MCF 10A (cell line): ENCODE results near the gene TAGAP. TPM values are rescaled to one million over a fixed set of nuclear protein-coding genes. Genes with fewer than 3 reads are reported as not detected.
A peak's percentile ranks its signal among the peaks of the same experiment; 100 is the strongest.

Experiments
- BruUV-seq: library from RNA; stranded (reverse); fragments of 400-500 nt; replicated peaks from 2 replicates; lab custom pipeline; 2021; lab: Mats Ljungman, UMichigan
- CTCF ChIA-PET: fragments of 300-600 bp; sonication (Branson Sonifier 250); formaldehyde crosslinking; extraction: SDS; loops from one replicate; lab custom pipeline; 2021; ENCODE audit warnings: antibody characterized with exemption, inconsistent platforms; lab: Yijun Ruan, JAX
- POLR2A ChIA-PET: fragments of 300-600, 350-650 bp; sonication (Branson Sonifier 250); formaldehyde crosslinking; extraction: SDS; loops from one replicate; lab custom pipeline; 2020; ENCODE audit warnings: antibody characterized with exemption, inconsistent platforms; lab: Yijun Ruan, JAX
- DNase-seq: peaks from one replicate; pipeline ENCODE4 v3.0.0-alpha.2; 2018; ENCODE audit not compliant: unreplicated experiment
- H3K27ac Mint-ChIP-seq: one replicate; pipeline ENCODE4 v1.8.0; 2022; ENCODE audit warnings: mild to moderate bottlenecking, low read depth, mixed read lengths; ENCODE audit not compliant: unreplicated experiment
- H3K27me3 Mint-ChIP-seq: one replicate; pipeline ENCODE4 v1.8.0; 2022; ENCODE audit warnings: mixed read lengths; ENCODE audit not compliant: insufficient read depth, unreplicated experiment
- H3K36me3 Mint-ChIP-seq: one replicate; pipeline ENCODE4 v1.8.0; 2022; ENCODE audit warnings: mild to moderate bottlenecking, moderate library complexity, mixed read lengths; ENCODE audit not compliant: insufficient read depth, unreplicated experiment
- H3K4me1 Mint-ChIP-seq: one replicate; pipeline ENCODE4 v1.8.0; 2022; ENCODE audit warnings: mixed read lengths; ENCODE audit not compliant: insufficient read depth, unreplicated experiment
- H3K4me3 Mint-ChIP-seq: one replicate; pipeline ENCODE4 v1.8.0; 2022; ENCODE audit warnings: mild to moderate bottlenecking, moderate library complexity, mixed read lengths; ENCODE audit not compliant: unreplicated experiment
- H3K9me3 Mint-ChIP-seq: one replicate; pipeline ENCODE4 v1.8.0; 2022; ENCODE audit warnings: mixed read lengths; ENCODE audit not compliant: unreplicated experiment
- intact Hi-C: fragments of 100-400 bp; cut with micrococcal nuclease; formaldehyde crosslinking; loops from 2 replicates; pipeline ENCODE4 v1.14.1; 2022
- total RNA-seq: library from RNA; stranded (reverse); gene quantifications from 2 replicates; pipeline ENCODE4 v1.2.3, GENCODE V29; 2022
- TF ChIP-seq, protein P1 (sequence below): fragments of 200-600 bp; IDR thresholded peaks from one replicate; pipeline ENCODE4 v1.8.0; 2022; ENCODE audit warnings: antibody characterized with exemption, mild to moderate bottlenecking; ENCODE audit not compliant: unreplicated experiment

TAGAP gene
- total RNA-seq, 1 experiment from 2014 or later = not detected

DNA sequence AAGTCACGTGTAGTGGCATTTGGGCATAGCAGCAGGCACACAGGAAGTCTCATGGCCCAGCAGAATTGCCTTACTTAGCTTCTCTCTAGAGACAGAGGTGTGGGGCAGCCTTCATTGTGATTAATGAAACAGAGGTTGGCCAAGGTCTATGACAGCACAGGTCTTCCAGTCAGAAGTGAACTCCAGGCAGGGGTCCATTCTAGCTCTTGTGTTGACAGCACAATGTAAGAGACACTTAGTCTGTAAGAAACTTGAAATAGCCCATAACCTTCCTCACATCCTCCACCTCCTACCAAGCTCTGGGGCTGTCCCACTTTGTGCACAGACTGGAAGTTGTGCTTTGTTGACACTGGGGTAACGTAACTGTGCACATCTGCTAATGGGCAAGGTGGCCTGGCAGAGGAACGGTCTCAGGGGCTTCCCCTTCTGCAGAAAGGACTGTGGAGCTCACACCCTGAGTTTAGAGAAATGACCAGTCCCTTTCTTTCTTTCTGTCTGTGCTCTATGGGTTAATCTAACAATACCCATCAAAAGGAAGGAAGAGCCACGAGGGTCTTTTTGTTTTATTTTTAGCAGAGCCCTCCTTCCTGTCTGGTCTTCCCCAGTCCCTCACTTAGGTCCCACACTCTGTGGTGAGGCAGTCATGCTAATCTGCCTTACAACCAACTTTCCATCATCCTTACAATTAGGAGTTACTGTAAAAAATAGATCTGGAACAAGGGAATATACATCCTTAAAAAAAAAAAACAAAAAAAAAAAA is 35.6 kb upstream of the TAGAP start:
- Mint-ChIP-seq H3K4me3 (no peak overlapping the region), H3K36me3 (no peaks in the 10 kb centered on the region), H3K4me1 (no peaks in the 10 kb centered on the region), H3K9me3 (no peaks in the 10 kb centered on the region), H3K27me3 (peaks cover 13% of the 10 kb centered on the region), H3K27ac (no peak overlapping the region)
- DNase-seq = no peak
- ChIA-PET CTCF (interaction anchor here (0.5 to 1.2 kb wide), 6 partner anchors 24 to 695 kb away, joined by 3 to 6 read pairs (median 3); no protein-coding TSS in a partner anchor), POLR2A (no interaction called here)
- intact Hi-C loops = no loop called here
- TF ChIP-seq, protein P1, sequence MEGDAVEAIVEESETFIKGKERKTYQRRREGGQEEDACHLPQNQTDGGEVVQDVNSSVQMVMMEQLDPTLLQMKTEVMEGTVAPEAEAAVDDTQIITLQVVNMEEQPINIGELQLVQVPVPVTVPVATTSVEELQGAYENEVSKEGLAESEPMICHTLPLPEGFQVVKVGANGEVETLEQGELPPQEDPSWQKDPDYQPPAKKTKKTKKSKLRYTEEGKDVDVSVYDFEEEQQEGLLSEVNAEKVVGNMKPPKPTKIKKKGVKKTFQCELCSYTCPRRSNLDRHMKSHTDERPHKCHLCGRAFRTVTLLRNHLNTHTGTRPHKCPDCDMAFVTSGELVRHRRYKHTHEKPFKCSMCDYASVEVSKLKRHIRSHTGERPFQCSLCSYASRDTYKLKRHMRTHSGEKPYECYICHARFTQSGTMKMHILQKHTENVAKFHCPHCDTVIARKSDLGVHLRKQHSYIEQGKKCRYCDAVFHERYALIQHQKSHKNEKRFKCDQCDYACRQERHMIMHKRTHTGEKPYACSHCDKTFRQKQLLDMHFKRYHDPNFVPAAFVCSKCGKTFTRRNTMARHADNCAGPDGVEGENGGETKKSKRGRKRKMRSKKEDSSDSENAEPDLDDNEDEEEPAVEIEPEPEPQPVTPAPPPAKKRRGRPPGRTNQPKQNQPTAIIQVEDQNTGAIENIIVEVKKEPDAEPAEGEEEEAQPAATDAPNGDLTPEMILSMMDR = no peak
- BruUV-seq = no TSS peak

DNA sequence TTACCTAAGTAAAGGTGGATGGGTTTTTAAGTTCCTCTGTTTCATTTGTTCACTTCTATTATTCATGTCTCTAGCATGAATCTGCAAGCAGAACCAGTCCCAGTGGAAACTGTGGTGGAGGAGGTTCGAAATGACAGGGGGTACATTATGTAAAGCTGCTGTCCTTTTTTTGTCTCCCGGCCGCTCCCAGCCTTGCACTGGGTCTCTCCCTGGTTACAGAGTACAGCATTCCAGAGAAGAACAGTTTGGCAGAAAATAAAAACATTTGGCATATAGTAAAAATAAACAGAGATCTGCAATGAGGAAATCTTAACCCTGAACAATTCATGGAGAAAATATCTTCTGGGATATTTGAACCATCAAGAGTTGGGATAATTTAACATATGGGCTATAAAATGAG is 34.6 kb upstream of the TAGAP start:
- H3K27me3 Mint-ChIP-seq = peaks cover 13% of the 10 kb centered on the region
- DNase-seq = no peak
- H3K9me3 Mint-ChIP-seq = no peaks in the 10 kb centered on the region
- intact Hi-C loops = no loop called here
- H3K4me1 Mint-ChIP-seq = no peaks in the 10 kb centered on the region
- H3K36me3 Mint-ChIP-seq = no peaks in the 10 kb centered on the region
- TF ChIP-seq, protein P1 = no peak
- ChIA-PET CTCF (interaction anchor here (1.2 kb wide), 1 partner anchor 25 kb away, joined by 6 read pairs; no protein-coding TSS in a partner anchor), POLR2A (no interaction called here)
- BruUV-seq = no TSS peak
- no peak overlapping the region for H3K27ac Mint-ChIP-seq
- no peak overlapping the region for H3K4me3 Mint-ChIP-seq

DNA sequence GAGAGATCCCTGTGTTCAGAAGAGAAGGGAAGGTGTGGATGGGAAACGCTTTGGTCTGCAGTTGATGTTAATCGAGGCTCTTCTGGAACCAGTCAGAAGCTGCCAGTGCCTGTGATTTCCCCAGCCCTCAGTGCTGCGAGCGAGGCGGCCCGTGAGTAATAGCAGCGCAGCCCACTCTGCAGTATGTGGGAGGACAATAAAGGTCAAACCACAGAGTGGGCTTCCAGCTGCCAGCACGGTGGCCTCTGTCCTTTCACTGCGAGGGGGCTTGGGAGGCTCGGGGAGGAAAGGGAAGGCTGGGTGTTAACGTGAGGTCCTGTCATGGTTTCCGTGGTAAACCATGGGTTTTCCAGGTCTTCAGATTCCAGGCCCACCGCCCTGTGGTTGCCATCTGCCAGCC is 32.3 kb upstream of the TAGAP start:
- Mint-ChIP-seq H3K27ac (no peak overlapping the region), H3K4me3 (no peak overlapping the region), H3K36me3 (no peaks in the 10 kb centered on the region), H3K4me1 (no peaks in the 10 kb centered on the region), H3K9me3 (no peaks in the 10 kb centered on the region), H3K27me3 (peaks cover 28% of the 10 kb centered on the region)
- ChIA-PET POLR2A (interaction anchor here (0.7 kb wide), 1 partner anchor 9 kb away, joined by 3 read pairs; no protein-coding TSS in a partner anchor), CTCF (interaction anchor here (1.0 kb wide), 1 partner anchor 34 kb away, joined by 3 read pairs; no protein-coding TSS in a partner anchor)
- no TSS peak for BruUV-seq
- intact Hi-C loops = no loop called here
- TF ChIP-seq, protein P1 = no peak
- no peak for DNase-seq

DNA sequence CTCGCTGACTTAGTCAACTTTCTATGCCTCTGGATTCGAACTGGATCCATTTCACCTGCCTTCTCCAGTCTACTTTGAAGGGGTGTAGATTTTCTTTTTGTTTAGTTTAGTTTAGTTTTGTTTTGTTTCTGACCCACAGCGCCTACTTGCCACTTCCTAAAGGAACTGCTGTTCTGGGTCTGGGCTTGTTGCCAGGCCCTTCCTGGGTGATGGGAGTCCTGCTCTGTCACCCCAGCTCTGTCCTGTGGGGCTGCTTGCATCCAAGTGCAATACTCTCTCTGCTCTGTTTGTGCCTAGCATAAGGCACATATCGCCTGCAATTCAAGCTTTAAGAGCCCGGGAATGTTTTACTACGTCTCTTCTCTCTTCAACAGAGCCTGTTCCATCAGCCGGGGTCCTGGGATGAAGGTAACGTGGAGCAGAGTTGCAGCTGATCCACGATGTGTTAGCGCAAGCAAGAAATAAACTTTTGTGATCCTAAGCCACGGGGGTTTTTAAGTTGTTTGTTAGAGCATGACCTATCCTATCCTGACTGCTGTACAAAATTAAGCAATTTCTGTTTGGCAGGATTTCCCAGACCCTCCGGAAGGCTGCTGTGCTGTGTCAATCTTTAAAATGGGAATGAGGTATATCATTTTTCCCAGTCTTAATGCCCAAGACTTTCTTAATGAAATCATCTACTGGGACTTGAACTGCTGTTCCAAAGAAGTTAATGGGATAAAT is 30.9 kb upstream of the TAGAP start:
- intact Hi-C loops = no loop called here
- H3K27ac Mint-ChIP-seq = no peak overlapping the region
- no TSS peak for BruUV-seq
- TF ChIP-seq, protein P1 = no peak
- no peaks in the 10 kb centered on the region for H3K4me1 Mint-ChIP-seq
- DNase-seq = peak; percentile 16
- CTCF ChIA-PET = interaction anchor here (0.6 to 1.4 kb wide), 4 partner anchors 8 to 746 kb away, joined by 3 to 6 read pairs (median 4); no protein-coding TSS in a partner anchor
- H3K9me3 Mint-ChIP-seq = no peaks in the 10 kb centered on the region
- H3K4me3 Mint-ChIP-seq = no peak overlapping the region
- peaks cover 31% of the 10 kb centered on the region for H3K27me3 Mint-ChIP-seq
- no peaks in the 10 kb centered on the region for H3K36me3 Mint-ChIP-seq
- POLR2A ChIA-PET = no interaction called here
